ENCODE measurements around the gene OR6J1.
"Not testable (repeated sequence)": the region's sequence is repeated elsewhere in the genome, so short reads cannot be mapped to it uniquely, and the experiment has no call there.

GRCh38 chr14:22686176-22686611, 42.0 kb upstream of the OR6J1 start:
- TF ChIP-seq CTCF (conservative IDR thresholded peaks at IDR 0.05 in 1 of 2, IDR thresholded peaks at IDR 0.05 in 1 of 2; ENCODE audit: low read depth in 1 of 2, low read length in 2 of 2); EZH2 (IDR thresholded peaks at IDR 0.05; ENCODE audit: low read length, missing control alignments): not testable (repeated sequence)
